ENCODE results near the gene ELL2. TPM values are rescaled to one million over a fixed set of nuclear protein-coding genes. Genes with fewer than 3 reads are reported as not detected.

ELL2 gene
- total and polyA plus RNA-seq, 2 of the 13 experiments (the other 11 are each of a cell fraction or from before 2014, with no cell fraction given), result 78.9 to 97.1 TPM

GRCh38 chr5:95956900-95957293 is 4.8 kb downstream of the ELL2 start (continued):
- no peak for TF ChIP-seq ZNF609 (CRISPR knock-in tag; IDR thresholded peaks at IDR 0.05; ENCODE audit: borderline replicate concordance)
- TF ChIP-seq ZNF253 (CRISPR knock-in tag; IDR thresholded peaks at IDR 0.05; ENCODE audit: borderline replicate concordance), result no peak
- no peak for TF ChIP-seq HNF1B (CRISPR knock-in tag; IDR thresholded peaks at IDR 0.05)
- no peak for TF ChIP-seq ZNF142 (CRISPR knock-in tag; IDR thresholded peaks at IDR 0.05)
- TF ChIP-seq GATAD1 (CRISPR knock-in tag; IDR thresholded peaks at IDR 0.05), result no peak
- TF ChIP-seq ZNF720 (CRISPR knock-in tag; IDR thresholded peaks at IDR 0.05), result no peak
- TF ChIP-seq TP53 (CRISPR knock-in tag; conservative IDR thresholded peaks at IDR 0.05), result no peak
- TF ChIP-seq STAT6 (CRISPR knock-in tag; IDR thresholded peaks at IDR 0.05; ENCODE audit: borderline replicate concordance), result no peak
- TF ChIP-seq KMT2B (CRISPR knock-in tag; IDR thresholded peaks at IDR 0.05), result no peak
- TF ChIP-seq ESRRA (CRISPR knock-in tag; IDR thresholded peaks at IDR 0.05; ENCODE audit: low read depth), result no peak
- no peak for TF ChIP-seq PITX1 (CRISPR knock-in tag; IDR thresholded peaks at IDR 0.05)
- peak; percentile 50; the same call in 1 of the 2 replicates for TF ChIP-seq MAFF (IDR thresholded peaks at IDR 0.05; ENCODE audit: low read depth, low read length)
- TF ChIP-seq ZNF275 (CRISPR knock-in tag; IDR thresholded peaks at IDR 0.05; ENCODE audit: borderline replicate concordance), result no peak

All from HepG2 (cell line).